Loucy (cell line): ENCODE measurements around the gene ORC4.

ENCODE experiments used
- EZH2phosphoT487 ChIP-seq: fragments of 200-600 bp; IDR thresholded peaks from 2 replicates; pipeline ENCODE4 v1.6.1; 2018; ENCODE audit warnings: antibody characterized with exemption, mild to moderate bottlenecking, moderate library complexity, borderline replicate concordance
- TF ChIP-seq, protein P1 (sequence below): fragments of 200-600 bp; sonication (generic); conservative IDR thresholded peaks from 2 replicates; pipeline ENCODE4 v1.5.1; 2014; ENCODE audit warnings: mild to moderate bottlenecking, antibody characterized with exemption, low read length

GRCh38 chr2:148013876-148014275 lies 6.7 kb downstream of the ORC4 start:
- TF ChIP-seq, protein P1, sequence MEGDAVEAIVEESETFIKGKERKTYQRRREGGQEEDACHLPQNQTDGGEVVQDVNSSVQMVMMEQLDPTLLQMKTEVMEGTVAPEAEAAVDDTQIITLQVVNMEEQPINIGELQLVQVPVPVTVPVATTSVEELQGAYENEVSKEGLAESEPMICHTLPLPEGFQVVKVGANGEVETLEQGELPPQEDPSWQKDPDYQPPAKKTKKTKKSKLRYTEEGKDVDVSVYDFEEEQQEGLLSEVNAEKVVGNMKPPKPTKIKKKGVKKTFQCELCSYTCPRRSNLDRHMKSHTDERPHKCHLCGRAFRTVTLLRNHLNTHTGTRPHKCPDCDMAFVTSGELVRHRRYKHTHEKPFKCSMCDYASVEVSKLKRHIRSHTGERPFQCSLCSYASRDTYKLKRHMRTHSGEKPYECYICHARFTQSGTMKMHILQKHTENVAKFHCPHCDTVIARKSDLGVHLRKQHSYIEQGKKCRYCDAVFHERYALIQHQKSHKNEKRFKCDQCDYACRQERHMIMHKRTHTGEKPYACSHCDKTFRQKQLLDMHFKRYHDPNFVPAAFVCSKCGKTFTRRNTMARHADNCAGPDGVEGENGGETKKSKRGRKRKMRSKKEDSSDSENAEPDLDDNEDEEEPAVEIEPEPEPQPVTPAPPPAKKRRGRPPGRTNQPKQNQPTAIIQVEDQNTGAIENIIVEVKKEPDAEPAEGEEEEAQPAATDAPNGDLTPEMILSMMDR, result no peak
- no peak for TF ChIP-seq EZH2phosphoT487
